Anterior cingulate cortex (tissue), 58 donors: ENCODE data around the gene ISOC1.

Experiments
- DNase-seq, 58 donors: peaks; one replicate each; lab custom pipeline; 2025; lab: John Stamatoyannopoulos, UW

Gene ISOC1

DNA sequence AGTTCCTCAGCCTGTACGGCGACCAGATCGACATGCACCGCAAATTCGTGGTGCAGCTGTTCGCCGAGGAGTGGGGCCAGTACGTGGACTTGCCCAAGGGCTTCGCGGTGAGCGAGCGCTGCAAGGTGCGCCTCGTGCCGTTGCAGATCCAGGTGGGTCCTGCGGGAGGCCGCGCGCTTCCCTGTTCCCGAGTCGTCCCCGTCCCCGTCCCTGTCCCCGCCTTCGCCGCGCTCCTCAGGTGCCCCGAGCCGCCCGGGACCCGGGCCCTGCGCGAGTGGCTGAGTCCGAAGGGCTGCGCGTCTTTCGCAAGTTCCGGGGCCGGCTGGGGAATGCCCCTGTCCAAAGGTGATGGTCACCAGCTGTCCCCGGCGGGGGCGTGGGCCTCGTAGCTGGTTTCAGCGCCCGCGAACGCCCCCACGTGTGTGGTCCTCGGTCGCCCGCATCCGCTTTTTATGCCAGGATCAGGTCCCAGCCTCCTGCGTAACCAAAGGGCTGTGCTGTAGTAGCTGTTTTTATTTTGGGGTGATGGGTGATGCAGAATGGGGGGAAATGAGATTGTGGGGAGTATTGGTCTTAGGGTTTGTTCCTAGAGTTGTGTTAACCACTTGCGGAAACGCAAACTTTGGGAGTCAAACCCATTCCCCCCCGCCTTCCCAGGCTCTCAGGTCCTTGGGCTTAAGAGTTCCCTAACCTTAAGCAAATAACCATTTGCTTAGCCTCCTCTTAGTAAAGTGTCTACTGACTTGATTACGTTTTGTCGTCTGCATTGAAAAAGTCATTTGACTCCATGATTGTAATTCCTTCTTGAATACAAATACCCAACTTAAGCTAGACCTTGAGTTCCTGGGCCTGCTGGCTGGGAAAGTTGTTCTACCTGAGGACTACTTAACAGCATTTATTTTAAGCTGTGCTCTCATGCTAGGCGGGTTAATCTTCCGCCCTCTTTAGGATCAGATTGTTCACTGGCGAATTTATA lies 663 bp downstream of the ISOC1 start:
- peak in 49 of 58 donors; percentile 28 to 77 (median 60) for DNase-seq

DNA sequence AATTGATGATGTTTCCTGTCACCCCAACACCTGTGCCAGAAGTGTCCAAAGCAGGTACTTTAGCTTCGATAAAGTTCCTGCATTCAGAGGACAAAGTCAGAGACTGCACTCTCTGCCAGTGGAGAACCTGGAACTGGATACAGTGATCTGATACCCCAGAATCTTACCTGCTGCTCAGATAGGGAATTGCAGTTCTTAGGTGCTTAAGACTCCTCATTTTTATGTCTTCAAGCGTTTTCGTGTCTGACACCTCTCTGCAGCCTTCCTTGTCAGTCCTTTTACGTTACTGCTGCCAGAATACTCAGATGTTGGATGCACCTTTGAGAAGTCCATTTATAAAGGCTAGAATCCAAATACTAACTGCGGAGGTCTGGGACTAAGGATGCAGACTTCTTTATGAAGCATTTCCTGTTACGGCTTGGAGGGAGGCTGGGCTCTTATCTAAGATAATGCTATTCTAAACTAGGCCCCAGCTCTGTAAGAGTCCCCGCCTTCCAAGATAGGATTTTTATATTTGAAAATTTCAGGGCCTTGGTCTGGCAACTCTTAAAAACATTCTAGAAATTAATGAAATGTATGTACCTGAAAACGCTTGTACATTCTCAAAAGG lies 1.9 kb downstream of the ISOC1 start:
- DNase-seq = no peak

- DNase-seq = no peak
Observed at GRCh38 chr5:129097498-129098296, 3.1 kb downstream of the ISOC1 start.

DNA sequence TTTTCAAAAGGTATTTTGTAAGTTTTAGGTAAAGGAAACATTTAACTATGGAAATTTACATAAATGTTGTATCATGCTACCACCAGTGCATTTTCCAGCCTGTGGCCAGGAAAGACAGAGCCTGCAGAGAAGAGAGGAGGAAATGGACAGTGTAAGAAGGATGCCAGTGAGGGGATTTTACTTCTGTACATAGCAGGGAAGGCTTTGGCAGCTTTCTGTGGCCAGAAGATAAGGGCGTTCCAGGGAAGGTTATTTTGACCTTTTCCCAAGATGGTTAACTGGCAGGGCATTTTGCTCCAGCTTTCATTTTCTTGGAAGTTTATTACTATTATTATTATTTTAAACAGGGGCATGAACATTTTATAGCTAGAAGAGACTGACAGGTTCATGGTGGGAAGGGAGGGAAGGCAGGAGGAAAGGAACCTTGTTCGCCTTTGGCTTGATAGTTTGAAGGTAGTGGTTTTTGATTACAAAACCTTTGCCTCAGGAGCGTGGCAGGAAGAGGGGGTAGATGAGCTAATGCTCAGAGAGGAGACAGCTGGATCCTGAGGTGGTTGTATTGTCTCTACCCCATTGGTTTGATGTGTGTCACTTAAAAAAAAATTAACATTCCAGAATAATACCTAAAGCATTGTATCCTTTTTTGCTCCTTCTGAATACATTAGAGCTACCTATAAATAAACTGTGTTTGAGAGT lies 4.1 kb downstream of the ISOC1 start:
- no peak for DNase-seq

DNA sequence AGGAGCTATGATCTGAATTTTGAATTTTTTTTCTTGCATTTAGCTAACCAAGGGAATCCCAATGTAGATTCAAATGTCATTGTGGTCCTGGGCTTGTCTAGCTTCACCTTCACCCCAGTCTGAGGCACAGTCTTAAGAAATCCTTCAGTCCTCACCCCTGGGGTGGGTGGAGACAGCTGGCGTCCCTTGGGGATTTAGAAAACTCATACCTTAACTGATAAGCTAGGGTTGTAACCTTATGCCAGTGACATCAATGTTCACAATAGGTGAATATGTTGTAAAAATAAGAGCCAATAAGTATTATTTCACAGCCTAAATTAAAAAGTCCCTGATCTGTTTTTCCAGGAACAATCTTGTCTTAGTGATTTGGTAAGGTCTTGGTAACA lies 4.6 kb downstream of the ISOC1 start:
- DNase-seq = no peak

DNA sequence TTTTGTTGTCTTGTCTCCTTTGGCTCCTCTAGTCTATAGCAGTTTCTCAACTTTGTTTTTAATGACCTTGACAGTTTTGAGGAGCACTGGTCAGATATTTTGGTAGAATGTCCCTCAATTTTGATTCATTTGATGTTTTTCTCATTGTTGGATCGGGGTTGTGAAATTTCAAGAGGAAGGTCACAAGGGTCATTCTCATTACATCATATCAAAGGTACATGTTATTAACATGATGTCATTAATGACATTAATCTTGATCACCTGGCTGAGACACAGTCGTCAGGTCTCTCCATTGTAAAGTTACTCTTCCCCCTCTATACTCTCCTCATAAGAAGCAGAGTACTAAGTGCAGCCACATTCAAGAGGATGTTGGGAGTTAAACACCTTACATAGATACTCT lies 7.2 kb downstream of the ISOC1 start:
- DNase-seq = no peak

GRCh38 chr5:129103397-129103796 lies 8.8 kb downstream of the ISOC1 start:
- no peak for DNase-seq

GRCh38 chr5:129104915-129105455 lies 10.4 kb downstream of the ISOC1 start:
- no peak for DNase-seq

DNA sequence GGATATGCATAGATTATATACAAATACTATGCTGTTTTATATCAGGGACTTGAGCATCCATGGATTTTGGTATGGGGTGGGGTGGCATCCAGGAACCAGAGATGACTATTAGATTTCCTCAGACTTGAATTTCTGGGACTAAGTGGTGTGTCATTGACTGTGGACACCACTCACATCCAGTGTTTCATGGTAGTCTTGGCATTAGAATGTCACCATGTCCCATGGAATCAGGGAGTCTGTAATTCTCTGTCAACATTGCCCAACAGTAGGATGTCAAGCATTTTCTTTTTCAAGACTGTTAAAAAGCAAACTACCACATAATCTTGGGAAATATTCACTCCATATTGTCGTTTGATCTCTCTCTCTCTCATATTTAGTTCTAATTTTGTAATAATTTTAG lies 13.1 kb downstream of the ISOC1 start:
- no peak for DNase-seq

DNA sequence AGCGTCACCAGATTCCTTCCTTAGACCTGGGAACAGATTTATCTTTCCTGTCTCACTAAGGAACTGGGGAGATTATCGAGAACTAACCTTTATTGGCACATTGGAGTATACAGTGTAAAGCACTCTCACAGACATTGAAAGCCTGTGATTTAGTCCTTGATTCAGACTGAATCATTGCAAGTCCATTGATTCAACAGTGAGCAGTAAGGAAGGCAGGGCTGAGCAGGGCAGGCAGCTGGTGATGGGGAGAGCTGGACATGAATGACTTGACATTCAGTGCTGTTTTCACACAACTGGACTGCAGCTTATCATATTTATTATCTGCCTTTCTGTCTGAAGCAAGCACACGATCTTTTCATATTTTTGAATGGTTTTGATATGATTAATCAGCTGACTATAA lies 16.2 kb downstream of the ISOC1 start:
- DNase-seq = no peak

DNA sequence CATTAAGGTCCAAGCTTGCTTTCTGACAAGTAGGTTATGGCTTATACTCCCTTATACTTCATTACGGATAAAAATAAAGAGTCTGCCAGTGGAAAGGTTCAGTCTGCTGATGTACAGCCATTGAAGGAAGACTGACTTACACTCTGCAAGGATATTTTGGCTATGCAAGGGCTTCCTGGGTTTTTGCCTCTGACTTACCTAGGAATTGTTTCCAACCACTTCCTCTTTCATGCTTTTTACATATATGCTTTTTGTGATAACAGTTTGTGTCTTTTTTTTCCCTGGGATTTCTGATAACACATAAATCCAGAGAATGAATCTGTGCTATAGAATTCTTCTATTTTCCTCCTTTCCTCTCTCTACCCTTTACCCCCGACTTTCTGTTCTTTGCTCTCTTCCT lies 16.8 kb downstream of the ISOC1 start:
- no peak for DNase-seq

- no peak for DNase-seq
Observed at GRCh38 chr5:129112295-129112694, 17.7 kb downstream of the ISOC1 start.

GRCh38 chr5:129113867-129114266 lies 19.3 kb downstream of the ISOC1 start:
- DNase-seq = no peak

DNA sequence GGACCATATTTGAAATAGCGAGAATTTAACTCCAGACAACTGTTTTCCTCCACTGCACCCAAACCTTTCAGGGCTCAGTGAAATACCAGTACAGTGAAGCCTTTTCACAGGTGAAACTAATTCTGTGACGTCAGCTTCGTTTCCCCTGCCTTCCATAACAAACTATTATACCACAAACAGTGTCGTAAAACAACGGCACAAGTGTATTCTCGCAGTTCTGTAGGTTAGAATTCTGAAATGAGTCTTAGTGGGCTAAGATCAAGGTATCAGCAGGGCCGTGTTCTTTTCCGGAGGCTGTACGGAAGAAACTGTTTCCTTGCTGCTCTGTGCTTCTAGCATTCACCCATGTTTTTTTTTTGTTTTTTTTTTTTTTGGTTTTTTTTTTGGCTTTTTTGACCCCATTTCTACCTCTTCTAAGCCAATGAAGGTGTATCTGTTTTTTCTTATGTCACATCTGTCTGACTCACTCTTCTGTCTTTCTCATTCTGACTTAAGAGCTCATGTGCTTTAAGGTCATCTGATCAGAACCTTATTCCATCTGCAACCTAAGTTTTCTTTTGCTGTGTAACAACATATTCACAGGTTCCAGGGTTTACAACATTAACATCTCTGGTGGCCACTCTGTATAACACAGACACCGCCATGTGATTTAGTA lies 20.1 kb downstream of the ISOC1 start:
- DNase-seq = no peak

GRCh38 chr5:129115680-129116079 lies 21.1 kb downstream of the ISOC1 start:
- no peak for DNase-seq

GRCh38 chr5:129116797-129117196 lies 22.2 kb downstream of the ISOC1 start:
- no peak for DNase-seq

DNA sequence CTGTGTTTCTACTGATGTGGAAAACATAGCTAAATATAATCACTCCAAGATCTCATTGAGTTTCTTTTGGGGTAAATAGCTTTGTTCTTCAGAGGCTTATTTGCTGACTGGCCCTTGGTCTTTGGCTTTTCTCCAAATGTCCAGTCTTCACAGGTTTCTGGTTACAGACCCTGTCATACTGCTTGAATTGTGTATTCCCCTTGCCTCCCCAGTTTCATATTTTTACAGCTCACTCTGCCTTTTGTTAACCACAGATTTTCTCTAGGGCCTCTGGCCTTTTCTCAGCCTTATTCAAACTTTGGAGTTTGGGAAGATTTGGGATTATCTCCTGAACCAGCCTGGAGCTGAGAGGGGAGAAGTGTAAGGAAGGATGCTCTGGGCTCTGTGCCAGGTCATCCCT lies 23.9 kb downstream of the ISOC1 start:
- DNase-seq = no peak

GRCh38 chr5:129118826-129119225 lies 24.3 kb downstream of the ISOC1 start:
- no peak for DNase-seq

DNA sequence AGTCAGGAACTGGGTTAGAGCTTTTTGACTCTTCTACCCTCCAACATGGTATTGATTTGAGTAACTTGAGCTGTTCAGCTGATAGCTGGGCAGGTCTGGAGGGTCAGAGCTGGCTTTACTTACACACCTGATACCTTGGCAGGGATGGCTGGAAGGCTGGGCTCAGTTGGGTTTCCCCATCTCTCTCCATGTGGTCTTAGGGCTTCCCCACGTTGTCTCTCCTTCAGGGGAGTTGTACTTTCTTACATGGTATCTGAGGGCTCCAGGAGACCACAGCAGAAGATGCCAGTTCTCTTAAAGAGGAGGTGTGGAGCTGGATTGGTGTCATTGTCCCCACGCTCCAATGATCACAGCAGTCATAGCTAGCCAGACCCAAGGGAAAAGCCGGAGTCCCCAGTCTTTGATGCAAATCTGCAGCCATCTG lies 25.6 kb downstream of the ISOC1 start:
- no peak for DNase-seq

DNA sequence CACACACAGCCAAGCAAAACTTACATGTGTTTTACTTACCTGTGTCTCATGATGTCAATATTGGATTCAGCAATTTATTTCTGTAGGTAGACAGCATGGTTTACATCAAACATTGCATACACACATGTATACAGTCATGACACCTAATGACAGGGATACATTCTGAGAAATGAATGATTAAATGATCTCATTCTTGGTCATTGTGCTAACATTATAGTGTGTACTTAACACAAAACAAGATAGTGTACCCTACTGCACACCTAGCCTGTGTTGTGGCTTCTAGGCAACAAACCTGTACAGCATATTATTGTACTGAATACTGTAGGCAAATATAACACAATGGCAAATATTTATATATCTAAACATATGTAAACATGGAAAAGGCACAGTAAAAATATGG lies 28.0 kb downstream of the ISOC1 start:
- no peak for DNase-seq
